Activated T-cell treated with anti-CD3 and anti-CD28 coated beads for 48 hours (primary cell): Measurements from ENCODE around the gene CXXC1.
"Not testable (repeated sequence)": the region's sequence is repeated elsewhere in the genome, so short reads cannot be mapped to it uniquely, and the experiment has no call there.

Source experiments
- DNase-seq: peaks from one replicate; pipeline ENCODE4 v3.0.0-alpha.2; 2020; ENCODE audit warnings: low read depth

Gene CXXC1

GRCh38 chr18:50274044-50274442 is 13.4 kb downstream of the CXXC1 start:
- no peak for DNase-seq

- no peak for DNase-seq
Observed at GRCh38 chr18:50273203-50274043, 14.1 kb downstream of the CXXC1 start.

GRCh38 chr18:50272568-50272967 is 14.9 kb downstream of the CXXC1 start:
- DNase-seq: no peak

GRCh38 chr18:50268022-50268747 is 19.3 kb downstream of the CXXC1 start:
- DNase-seq: peak; percentile 79

- peak; percentile 84 for DNase-seq
Observed at GRCh38 chr18:50266248-50266704, 21.2 kb downstream of the CXXC1 start, which contains the start of gene CFAP53. CFAP53 (minus strand) TSS chr18:50266495; CDS start chr18:50266404, 91 bp downstream.

GRCh38 chr18:50262977-50263376 is 24.5 kb downstream of the CXXC1 start:
- DNase-seq: no peak

- DNase-seq: no peak
Observed at GRCh38 chr18:50250935-50251334, 36.6 kb downstream of the CXXC1 start.

GRCh38 chr18:50249576-50249975 is 37.9 kb downstream of the CXXC1 start:
- DNase-seq: no peak

GRCh38 chr18:50247561-50247960 is 39.9 kb downstream of the CXXC1 start:
- DNase-seq: no peak

- DNase-seq: not testable (repeated sequence)
Observed at GRCh38 chr18:50241768-50242167, 45.7 kb downstream of the CXXC1 start.

GRCh38 chr18:50240080-50240563 is 47.4 kb downstream of the CXXC1 start:
- DNase-seq: no peak

GRCh38 chr18:50232419-50232818 is 55.1 kb downstream of the CXXC1 start:
- DNase-seq: no peak
